HEK293 (cell line): ENCODE measurements around the gene DES.

Experiments
- CTCF ChIA-PET: fragments of 350-600 bp; formaldehyde crosslinking; extraction: SDS; loops from one replicate; lab custom pipeline; 2021; ENCODE audit warnings: antibody characterized with exemption; lab: Yijun Ruan, JAX
- POLR2A ChIA-PET: fragments of 300-600 bp; formaldehyde crosslinking; extraction: SDS; loops from one replicate; lab custom pipeline; 2020; ENCODE audit warnings: antibody characterized with exemption, inconsistent platforms; lab: Yijun Ruan, JAX
- H3K27ac ChIP-seq: fragments of 200-500 bp; sonication (Bioruptor generic); 2 replicates; pipeline ENCODE4 v1.5.1; 2014; ENCODE audit warnings: low read depth, low read length, control low read depth, inconsistent platforms; ENCODE audit errors: extremely low read depth
- H3K36me3 ChIP-seq, 2 experiments: fragments of 200-500 bp in 1 of 2; sonication (Bioruptor generic) in 1 of 2; 1 replicate in 1 of 2; 2 replicates in 1 of 2; pipeline ENCODE4 v1.5.1; 2014 to 2017; ENCODE audit warnings: inconsistent platforms in 2 of 2, low read length in 2 of 2; ENCODE audit not compliant: control insufficient read depth in 2 of 2, insufficient read depth in 1 of 2
- H3K4me1 ChIP-seq: fragments of 200-500 bp; sonication (Bioruptor generic); 2 replicates; pipeline ENCODE4 v1.5.1; 2014; ENCODE audit warnings: mild to moderate bottlenecking, low read length, inconsistent platforms; ENCODE audit not compliant: control insufficient read depth, insufficient read depth
- H3K4me3 ChIP-seq: 2 replicates; pipeline ENCODE4 v1.5.1; 2011; ENCODE audit warnings: low read depth, mild to moderate bottlenecking, control low read depth, low read length, moderate library complexity
- H3K9me3 ChIP-seq: fragments of 200-500 bp; sonication (Bioruptor generic); 2 replicates; pipeline ENCODE4 v1.5.1; 2014; ENCODE audit warnings: low read depth, low read length, inconsistent platforms; ENCODE audit not compliant: control insufficient read depth, insufficient read depth
- BCL6B ChIP-seq: fragments of 450-650 bp; formaldehyde crosslinking; IDR thresholded peaks from 2 replicates; pipeline ENCODE4 v1.5.1; 2017; ENCODE audit warnings: missing biosample characterization, missing genetic modification characterization
- IKZF3 ChIP-seq: fragments of 450-650 bp; IDR thresholded peaks from 2 replicates; pipeline ENCODE4 v1.5.0; 2018; ENCODE audit warnings: missing biosample characterization, mild to moderate bottlenecking, missing genetic modification characterization, moderate library complexity
- MYNN ChIP-seq: fragments of 450-650 bp; formaldehyde crosslinking; IDR thresholded peaks from 2 replicates; pipeline ENCODE4 v1.5.1; 2016; ENCODE audit warnings: missing biosample characterization, missing genetic modification characterization, borderline replicate concordance
- SALL2 ChIP-seq: fragments of 450-650 bp; formaldehyde crosslinking; IDR thresholded peaks from 2 replicates; pipeline ENCODE4 v1.5.0; 2017; ENCODE audit warnings: missing biosample characterization, mild to moderate bottlenecking, missing genetic modification characterization, borderline replicate concordance
- SETDB1 ChIP-seq: IDR thresholded peaks from one replicate; pipeline ENCODE4 v1.6.1; 2017; ENCODE audit warnings: mild to moderate bottlenecking, low read length, moderate library complexity, mixed read lengths; ENCODE audit not compliant: insufficient read length
- TRIM28 ChIP-seq: IDR thresholded peaks from 2 replicates; pipeline ENCODE4 v1.6.1; 2011; ENCODE audit warnings: low read length, control low read depth, borderline replicate concordance
- WT1 ChIP-seq: fragments of 450-650 bp; formaldehyde crosslinking; IDR thresholded peaks from 2 replicates; pipeline ENCODE4 v1.5.1; 2016; ENCODE audit warnings: missing biosample characterization, missing genetic modification characterization
- YY1 ChIP-seq: fragments of 450-650 bp; formaldehyde crosslinking; IDR thresholded peaks from 2 replicates; pipeline ENCODE4 v1.5.1; 2018; ENCODE audit warnings: missing biosample characterization, missing genetic modification characterization
- ZBTB11 ChIP-seq: fragments of 450-650 bp; formaldehyde crosslinking; conservative IDR thresholded peaks from 2 replicates; pipeline ENCODE4 v1.5.1; 2016; ENCODE audit warnings: low read depth, missing biosample characterization, missing genetic modification characterization
- ZNF10 ChIP-seq: fragments of 450-650 bp; formaldehyde crosslinking; IDR thresholded peaks from 2 replicates; pipeline ENCODE4 v1.5.1; 2017; ENCODE audit warnings: missing biosample characterization, missing genetic modification characterization
- ZNF324 ChIP-seq: fragments of 450-650 bp; formaldehyde crosslinking; IDR thresholded peaks from 2 replicates; pipeline ENCODE4 v1.5.1; 2016; ENCODE audit warnings: missing biosample characterization, missing genetic modification characterization
- ZNF416 ChIP-seq: fragments of 450-650 bp; formaldehyde crosslinking; IDR thresholded peaks from 2 replicates; pipeline ENCODE4 v1.5.1; 2016; ENCODE audit warnings: missing biosample characterization, missing genetic modification characterization
- ZNF530 ChIP-seq: fragments of 450-650 bp; formaldehyde crosslinking; IDR thresholded peaks from 2 replicates; pipeline ENCODE4 v1.5.1; 2016; ENCODE audit warnings: low read depth, missing biosample characterization, missing genetic modification characterization
- ZNF626 ChIP-seq: fragments of 450-650 bp; sonication (Bioruptor Pico); formaldehyde crosslinking; IDR thresholded peaks from 2 replicates; pipeline ENCODE4 v1.5.1; 2018; ENCODE audit warnings: missing biosample characterization, missing genetic modification characterization, inconsistent platforms
- ZNF629 ChIP-seq: fragments of 450-650 bp; formaldehyde crosslinking; IDR thresholded peaks from 2 replicates; pipeline ENCODE4 v1.5.1; 2017; ENCODE audit warnings: missing biosample characterization, missing genetic modification characterization
- ZNF660 ChIP-seq: fragments of 450-650 bp; IDR thresholded peaks from 2 replicates; pipeline ENCODE4 v1.5.1; 2018; ENCODE audit warnings: missing biosample characterization, mild to moderate bottlenecking, missing genetic modification characterization
- ZNF677 ChIP-seq: fragments of 450-650 bp; IDR thresholded peaks from 2 replicates; pipeline ENCODE4 v1.5.0; 2018; ENCODE audit warnings: missing biosample characterization, mild to moderate bottlenecking, missing genetic modification characterization, moderate library complexity
- ZNF704 ChIP-seq: fragments of 450-650 bp; formaldehyde crosslinking; IDR thresholded peaks from 2 replicates; pipeline ENCODE4 v1.5.1; 2016; ENCODE audit warnings: missing biosample characterization, missing genetic modification characterization
- ZNF830 ChIP-seq: fragments of 450-650 bp; IDR thresholded peaks from 2 replicates; pipeline ENCODE4 v1.5.0; 2018; ENCODE audit warnings: missing biosample characterization, missing genetic modification characterization, low read depth, mild to moderate bottlenecking, moderate library complexity
- ZSCAN16 ChIP-seq: fragments of 450-650 bp; formaldehyde crosslinking; IDR thresholded peaks from 2 replicates; pipeline ENCODE4 v1.5.1; 2016; ENCODE audit warnings: missing biosample characterization, missing genetic modification characterization
- ZSCAN23 ChIP-seq: fragments of 450-650 bp; formaldehyde crosslinking; IDR thresholded peaks from 2 replicates; pipeline ENCODE4 v1.5.1; 2016; ENCODE audit warnings: missing biosample characterization, missing genetic modification characterization
- TF ChIP-seq, protein P1 (sequence below): fragments of 450-650 bp; formaldehyde crosslinking; IDR thresholded peaks from 2 replicates; pipeline ENCODE4 v1.5.1; 2016; ENCODE audit warnings: missing biosample characterization, missing genetic modification characterization
- TF ChIP-seq, protein P2 (sequence below): fragments of 450-650 bp; formaldehyde crosslinking; IDR thresholded peaks from 2 replicates; pipeline ENCODE4 v1.5.1; 2016; ENCODE audit warnings: missing biosample characterization, missing genetic modification characterization
- TF ChIP-seq, protein P3 (sequence below): fragments of 450-650 bp; formaldehyde crosslinking; IDR thresholded peaks from 2 replicates; pipeline ENCODE4 v1.5.1; 2016; ENCODE audit warnings: missing biosample characterization, missing genetic modification characterization

DES gene

DNA sequence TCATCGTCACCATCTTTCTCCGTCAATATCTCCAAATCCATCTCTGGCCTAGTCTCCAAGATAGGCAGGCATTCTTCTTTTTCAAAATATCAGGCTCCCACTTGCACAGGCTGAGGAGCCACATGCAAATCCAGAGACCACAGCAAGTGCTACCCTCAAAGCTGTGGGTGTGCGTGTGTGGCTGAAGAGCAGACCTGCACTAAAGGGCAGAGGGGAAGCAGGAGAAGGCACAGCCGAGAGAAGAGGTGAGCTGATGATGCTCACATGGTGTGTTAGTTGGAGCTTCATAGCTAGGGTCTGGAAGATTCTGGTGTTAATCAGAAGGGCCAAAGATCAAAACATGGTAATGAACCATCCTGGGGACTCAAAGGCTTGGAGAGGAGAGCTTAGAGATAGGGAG is 20.3 kb downstream of the DES start:
- TF ChIP-seq ZNF416 (no peak), ZNF324 (tag by site-specific recombination) (no peak), ZNF530 (tag by site-specific recombination) (no peak), ZNF10 (tag by site-specific recombination) (no peak), ZSCAN23 (tag by site-specific recombination) (no peak), ZNF830 (tag by site-specific recombination) (no peak), ZNF704 (tag by site-specific recombination) (no peak), MYNN (tag by site-specific recombination) (no peak), BCL6B (tag by site-specific recombination) (no peak), SALL2 (tag by site-specific recombination) (no peak), ZNF626 (tag by site-specific recombination) (no peak)
- TF ChIP-seq, protein P1, sequence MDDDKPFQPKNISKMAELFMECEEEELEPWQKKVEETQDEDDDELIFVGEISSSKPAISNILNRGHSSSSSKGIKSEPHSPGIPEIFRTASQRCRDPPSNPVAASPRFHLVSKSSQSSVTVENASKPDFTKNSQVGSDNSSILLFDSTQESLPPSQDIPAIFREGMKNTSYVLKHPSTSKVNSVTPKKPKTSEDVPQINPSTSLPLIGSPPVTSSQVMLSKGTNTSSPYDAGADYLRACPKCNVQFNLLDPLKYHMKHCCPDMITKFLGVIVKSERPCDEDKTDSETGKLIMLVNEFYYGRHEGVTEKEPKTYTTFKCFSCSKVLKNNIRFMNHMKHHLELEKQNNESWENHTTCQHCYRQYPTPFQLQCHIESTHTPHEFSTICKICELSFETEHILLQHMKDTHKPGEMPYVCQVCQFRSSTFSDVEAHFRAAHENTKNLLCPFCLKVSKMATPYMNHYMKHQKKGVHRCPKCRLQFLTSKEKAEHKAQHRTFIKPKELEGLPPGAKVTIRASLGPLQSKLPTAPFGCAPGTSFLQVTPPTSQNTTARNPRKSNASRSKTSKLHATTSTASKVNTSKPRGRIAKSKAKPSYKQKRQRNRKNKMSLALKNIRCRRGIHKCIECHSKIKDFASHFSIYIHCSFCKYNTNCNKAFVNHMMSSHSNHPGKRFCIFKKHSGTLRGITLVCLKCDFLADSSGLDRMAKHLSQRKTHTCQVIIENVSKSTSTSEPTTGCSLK (tag by site-specific recombination): no peak
- TF ChIP-seq, protein P2, sequence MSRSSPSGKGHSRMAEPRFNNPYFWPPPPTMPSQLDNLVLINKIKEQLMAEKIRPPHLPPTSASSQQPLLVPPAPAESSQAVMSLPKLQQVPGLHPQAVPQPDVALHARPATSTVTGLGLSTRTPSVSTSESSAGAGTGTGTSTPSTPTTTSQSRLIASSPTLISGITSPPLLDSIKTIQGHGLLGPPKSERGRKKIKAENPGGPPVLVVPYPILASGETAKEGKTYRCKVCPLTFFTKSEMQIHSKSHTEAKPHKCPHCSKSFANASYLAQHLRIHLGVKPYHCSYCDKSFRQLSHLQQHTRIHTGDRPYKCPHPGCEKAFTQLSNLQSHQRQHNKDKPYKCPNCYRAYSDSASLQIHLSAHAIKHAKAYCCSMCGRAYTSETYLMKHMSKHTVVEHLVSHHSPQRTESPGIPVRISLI (tag by site-specific recombination): no peak
- TF ChIP-seq, all 188 proteins: peak for 0
- no peaks in the 10 kb centered on the region for H3K9me3 ChIP-seq
- no peak overlapping the region for H3K27ac ChIP-seq
- POLR2A ChIA-PET: no interaction called here
- no peaks in the 10 kb centered on the region for H3K4me1 ChIP-seq
- H3K36me3 ChIP-seq: no peaks in the 10 kb centered on the region
- CTCF ChIA-PET: interaction anchor here (0.6 to 4.1 kb wide), 9 partner anchors 16 to 103 kb away, joined by 3 to 24 read pairs (median 3); no protein-coding TSS in a partner anchor
- no peak overlapping the region for H3K4me3 ChIP-seq

DNA sequence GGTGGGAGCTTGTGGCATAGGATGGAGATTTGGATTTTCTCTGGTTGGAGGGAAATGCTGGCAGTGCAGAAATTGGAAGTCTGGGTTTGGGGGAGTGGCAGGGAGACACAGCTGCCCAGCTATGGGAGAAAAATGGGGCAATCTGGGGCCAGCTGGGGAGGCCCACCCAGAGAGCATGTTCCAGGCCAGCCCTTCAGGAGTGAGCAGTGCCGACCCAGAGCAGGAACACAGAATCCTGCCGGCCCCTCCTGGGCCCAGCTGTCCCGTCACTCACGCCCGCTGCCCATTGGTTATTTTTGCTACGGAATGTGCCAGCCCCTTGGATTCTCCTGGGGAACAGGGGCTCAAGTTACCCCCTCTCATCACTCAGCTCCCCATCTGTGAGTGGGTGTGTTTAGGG is 21.3 kb downstream of the DES start:
- ChIA-PET POLR2A (no interaction called here), CTCF (interaction anchor here (0.7 to 4.1 kb wide), 7 partner anchors 9 to 91 kb away, joined by 3 to 24 read pairs (median 3); no protein-coding TSS in a partner anchor)
- Histone ChIP-seq H3K36me3 (peaks cover 0 to under 1% of the 10 kb centered on the region in 2 experiments; a peak in 1 of 3 replicates), H3K27ac (no peak overlapping the region), H3K4me1 (no peaks in the 10 kb centered on the region), H3K4me3 (no peak overlapping the region), H3K9me3 (no peaks in the 10 kb centered on the region)
- TF ChIP-seq ZNF629: no peak
- TF ChIP-seq IKZF3 (tag by site-specific recombination): no peak
- no peak for TF ChIP-seq MYNN (tag by site-specific recombination)
- TF ChIP-seq TRIM28: no peak
- no peak for TF ChIP-seq ZSCAN16 (tag by site-specific recombination)
- TF ChIP-seq, protein P3, sequence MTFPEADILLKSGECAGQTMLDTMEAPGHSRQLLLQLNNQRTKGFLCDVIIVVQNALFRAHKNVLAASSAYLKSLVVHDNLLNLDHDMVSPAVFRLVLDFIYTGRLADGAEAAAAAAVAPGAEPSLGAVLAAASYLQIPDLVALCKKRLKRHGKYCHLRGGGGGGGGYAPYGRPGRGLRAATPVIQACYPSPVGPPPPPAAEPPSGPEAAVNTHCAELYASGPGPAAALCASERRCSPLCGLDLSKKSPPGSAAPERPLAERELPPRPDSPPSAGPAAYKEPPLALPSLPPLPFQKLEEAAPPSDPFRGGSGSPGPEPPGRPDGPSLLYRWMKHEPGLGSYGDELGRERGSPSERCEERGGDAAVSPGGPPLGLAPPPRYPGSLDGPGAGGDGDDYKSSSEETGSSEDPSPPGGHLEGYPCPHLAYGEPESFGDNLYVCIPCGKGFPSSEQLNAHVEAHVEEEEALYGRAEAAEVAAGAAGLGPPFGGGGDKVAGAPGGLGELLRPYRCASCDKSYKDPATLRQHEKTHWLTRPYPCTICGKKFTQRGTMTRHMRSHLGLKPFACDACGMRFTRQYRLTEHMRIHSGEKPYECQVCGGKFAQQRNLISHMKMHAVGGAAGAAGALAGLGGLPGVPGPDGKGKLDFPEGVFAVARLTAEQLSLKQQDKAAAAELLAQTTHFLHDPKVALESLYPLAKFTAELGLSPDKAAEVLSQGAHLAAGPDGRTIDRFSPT (tag by site-specific recombination): no peak
- TF ChIP-seq ZNF677 (tag by site-specific recombination): no peak
- no peak for TF ChIP-seq SETDB1
- no peak for TF ChIP-seq ZBTB11 (tag by site-specific recombination)
- no peak for TF ChIP-seq WT1
- TF ChIP-seq YY1 (tag by site-specific recombination): no peak
- TF ChIP-seq ZNF660: no peak
